AML-193 (cell line): ENCODE data around the gene HNRNPUL2.
A peak's percentile ranks its signal among the peaks of the same experiment; 100 is the strongest.
"Not testable (repeated sequence)": the region's sequence is repeated elsewhere in the genome, so short reads cannot be mapped to it uniquely, and the experiment has no call there.

Experiments
- DNase-seq, 2 experiments: peaks; one replicate each; lab custom pipeline; 2025; lab: John Stamatoyannopoulos, UW

The HNRNPUL2 gene

GRCh38 chr11:62727165-62727871, at the start of gene HNRNPUL2:
Gene HNRNPUL2, minus strand, starts transcription at chr11:62727457. Its CDS starts 301 bp downstream, at chr11:62727156.
- peak; percentile 98 for DNase-seq

GRCh38 chr11:62775646-62776045, 48.4 kb upstream of the HNRNPUL2 start:
- DNase-seq: no peak

- DNase-seq: no peak
Observed at GRCh38 chr11:62774407-62774806, 47.1 kb upstream of the HNRNPUL2 start.

GRCh38 chr11:62771144-62772021, 44.1 kb upstream of the HNRNPUL2 start, which contains the start of gene TAF6L:
Gene TAF6L, plus strand, starts transcription at chr11:62771396. Its CDS starts 4,388 bp downstream, at chr11:62775784.
- DNase-seq: peak; percentile 88 to 89

- peak in 1 of 2 experiments; percentile 68 for DNase-seq
Observed at GRCh38 chr11:62770778-62771143, 43.5 kb upstream of the HNRNPUL2 start.

- DNase-seq: not testable (repeated sequence)
Observed at GRCh38 chr11:62760867-62761227, 33.6 kb upstream of the HNRNPUL2 start.

- no peak for DNase-seq
Observed at GRCh38 chr11:62757846-62758788, 30.9 kb upstream of the HNRNPUL2 start.

GRCh38 chr11:62755086-62755615, 27.9 kb upstream of the HNRNPUL2 start:
- no peak for DNase-seq

GRCh38 chr11:62753736-62754603, 26.7 kb upstream of the HNRNPUL2 start, which contains the start of gene ZBTB3:
Gene ZBTB3, minus strand, starts transcription at chr11:62754160. Its CDS starts 496 bp downstream, at chr11:62753664.
- peak; percentile 99 for DNase-seq

- no peak for DNase-seq
Observed at GRCh38 chr11:62752994-62753735, 25.9 kb upstream of the HNRNPUL2 start.

GRCh38 chr11:62752177-62752785, 25.0 kb upstream of the HNRNPUL2 start:
- no peak for DNase-seq

GRCh38 chr11:62749931-62750330, 22.7 kb upstream of the HNRNPUL2 start:
- not testable (repeated sequence) for DNase-seq

- no peak for DNase-seq
Observed at GRCh38 chr11:62747475-62748160, 20.4 kb upstream of the HNRNPUL2 start.

GRCh38 chr11:62737196-62737595, 9.9 kb upstream of the HNRNPUL2 start:
- DNase-seq: no peak

- peak; percentile 19 to 28 for DNase-seq
Observed at GRCh38 chr11:62732830-62733229, 5.6 kb upstream of the HNRNPUL2 start.

GRCh38 chr11:62730076-62730475, 2.8 kb upstream of the HNRNPUL2 start:
- DNase-seq: not testable (repeated sequence)

GRCh38 chr11:62728171-62728988, 1.1 kb upstream of the HNRNPUL2 start, which contains the start of gene TTC9C:
Gene TTC9C, plus strand, starts transcription at chr11:62728486. Its CDS starts 363 bp downstream, at chr11:62728849.
- peak; percentile 74 to 78 for DNase-seq

GRCh38 chr11:62727872-62728170, 564 bp upstream of the HNRNPUL2 start:
- DNase-seq: peak; percentile 93 to 95
